HK-2 (cell line): Measurements from ENCODE around the gene APOBEC3G.
"Not testable (repeated sequence)": the region's sequence is repeated elsewhere in the genome, so short reads cannot be mapped to it uniquely, and the experiment has no call there.

Experiments used
- DNase-seq: peaks from one replicate; pipeline ENCODE4 v3.0.0-alpha.2; 2018; ENCODE audit not compliant: unreplicated experiment

The APOBEC3G gene

DNA sequence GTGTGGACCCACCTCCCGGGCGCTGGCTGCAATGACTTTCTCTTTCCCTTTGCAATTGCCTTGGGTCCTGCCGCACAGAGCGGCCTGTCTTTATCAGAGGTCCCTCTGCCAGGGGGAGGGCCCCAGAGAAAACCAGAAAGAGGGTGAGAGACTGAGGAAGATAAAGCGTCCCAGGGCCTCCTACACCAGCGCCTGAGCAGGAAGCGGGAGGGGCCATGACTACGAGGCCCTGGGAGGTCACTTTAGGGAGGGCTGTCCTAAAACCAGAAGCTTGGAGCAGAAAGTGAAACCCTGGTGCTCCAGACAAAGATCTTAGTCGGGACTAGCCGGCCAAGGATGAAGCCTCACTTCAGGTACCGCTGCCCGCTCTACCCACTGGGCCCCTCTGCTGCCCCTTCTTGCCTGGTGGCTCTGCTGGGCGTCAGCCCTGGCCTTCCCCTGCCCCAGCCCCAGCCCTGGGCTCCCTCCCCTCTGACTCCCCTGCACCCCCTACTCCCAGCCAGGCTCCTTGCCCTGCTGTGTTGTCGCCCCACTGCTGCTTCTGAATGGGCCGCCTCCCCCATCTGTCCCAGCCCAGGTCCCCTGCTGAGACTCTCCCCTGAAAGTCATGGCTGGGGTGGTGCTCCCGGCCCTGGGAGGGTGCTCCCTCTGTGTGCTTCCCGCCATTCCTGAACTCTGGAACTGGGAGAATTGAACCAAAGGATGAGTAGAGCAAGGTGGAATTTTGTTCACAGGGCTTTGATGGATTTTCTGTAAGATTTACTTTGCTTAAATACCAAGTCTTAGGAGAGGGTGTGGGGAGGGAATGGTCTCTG lies at the start of gene APOBEC3G:
APOBEC3G (plus strand) TSS at position 250 of the 815 bp plus-strand sequence; CDS start at position 337, 87 bp downstream.
- peak; percentile 11 for DNase-seq

- no peak for DNase-seq
These were observed 49.4 kb upstream of the APOBEC3G start for GRCh38 chr22:39027717-39028116.

DNA sequence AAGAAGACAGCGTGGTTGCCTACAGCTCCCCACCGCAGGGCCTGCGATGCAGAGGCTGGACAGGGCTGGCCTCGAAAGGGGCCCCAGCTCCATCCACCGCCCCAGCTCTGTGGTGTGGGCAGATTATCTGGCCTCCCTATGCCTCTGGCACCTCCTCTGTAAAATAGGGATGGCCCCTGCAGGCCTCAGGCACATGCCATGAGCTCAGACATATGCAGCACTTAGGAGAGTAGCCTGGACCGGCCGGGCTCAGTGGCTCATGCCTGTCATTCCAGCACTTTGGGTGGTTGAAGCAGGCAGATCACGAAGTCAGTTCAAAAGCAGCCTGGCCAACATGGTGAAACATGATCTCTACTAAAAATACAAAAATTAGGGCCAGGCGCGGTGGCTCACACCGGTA lies 48.8 kb upstream of the APOBEC3G start:
- no peak for DNase-seq

GRCh38 chr22:39029227-39029626 lies 47.8 kb upstream of the APOBEC3G start:
- DNase-seq = no peak

DNA sequence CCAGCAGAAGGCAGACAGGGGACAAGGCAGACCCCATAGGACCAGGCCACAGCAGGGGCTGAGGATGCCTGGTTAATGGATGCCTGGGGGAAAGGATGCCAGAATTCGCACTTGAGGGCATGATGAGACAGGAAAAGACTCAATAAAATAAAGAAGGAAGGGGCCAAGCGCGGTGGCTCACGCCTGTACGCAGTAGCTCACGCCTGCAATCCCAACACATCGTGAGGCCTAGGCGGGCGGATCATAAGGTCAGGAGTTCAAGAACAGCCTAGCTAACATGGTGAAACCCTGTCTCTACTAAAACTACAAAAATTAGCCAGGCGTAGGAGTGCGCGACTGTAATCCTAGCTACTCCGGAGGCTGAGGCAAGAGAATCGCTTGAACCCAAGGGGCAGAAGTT lies 46.4 kb upstream of the APOBEC3G start:
- DNase-seq = no peak

DNA sequence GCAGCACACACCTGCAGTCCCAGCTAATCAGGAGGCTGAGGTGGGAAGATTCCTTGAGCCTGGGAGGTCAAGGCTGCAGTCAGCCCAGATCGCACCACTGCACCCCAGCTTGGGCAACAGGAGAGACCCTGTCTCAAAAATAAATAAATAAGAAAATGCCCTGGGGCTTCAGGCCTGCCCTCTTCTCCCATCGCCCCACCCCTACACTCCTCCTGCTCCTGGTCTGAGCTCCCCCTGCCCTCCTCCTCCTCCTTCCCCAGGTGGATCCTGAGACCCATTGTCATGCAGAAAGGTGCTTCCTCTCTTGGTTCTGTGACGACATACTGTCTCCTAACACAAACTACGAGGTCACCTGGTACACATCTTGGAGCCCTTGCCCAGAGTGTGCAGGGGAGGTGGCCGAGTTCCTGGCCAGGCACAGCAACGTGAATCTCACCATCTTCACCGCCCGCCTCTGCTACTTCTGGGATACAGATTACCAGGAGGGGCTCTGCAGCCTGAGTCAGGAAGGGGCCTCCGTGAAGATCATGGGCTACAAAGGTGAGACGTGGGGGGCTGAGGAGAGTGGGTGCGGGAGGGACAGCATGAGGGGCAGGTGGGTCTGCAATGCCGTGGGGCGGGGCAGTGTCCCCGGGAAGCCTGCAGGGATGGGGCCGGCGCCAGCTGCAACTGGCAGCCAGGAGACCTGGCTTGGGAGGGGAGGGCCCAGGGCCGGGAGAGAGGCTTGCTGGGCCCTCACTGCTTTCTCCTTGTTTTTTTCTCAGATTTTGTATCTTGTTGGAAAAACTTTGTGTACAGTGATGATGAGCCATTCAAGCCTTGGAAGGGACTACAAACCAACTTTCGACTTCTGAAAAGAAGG lies 45.4 kb upstream of the APOBEC3G start:
- not testable (repeated sequence) for DNase-seq

GRCh38 chr22:39037071-39037470 lies 40.0 kb upstream of the APOBEC3G start:
- DNase-seq = not testable (repeated sequence)

- no peak for DNase-seq
These were observed 37.6 kb upstream of the APOBEC3G start for GRCh38 chr22:39039306-39040126.

DNA sequence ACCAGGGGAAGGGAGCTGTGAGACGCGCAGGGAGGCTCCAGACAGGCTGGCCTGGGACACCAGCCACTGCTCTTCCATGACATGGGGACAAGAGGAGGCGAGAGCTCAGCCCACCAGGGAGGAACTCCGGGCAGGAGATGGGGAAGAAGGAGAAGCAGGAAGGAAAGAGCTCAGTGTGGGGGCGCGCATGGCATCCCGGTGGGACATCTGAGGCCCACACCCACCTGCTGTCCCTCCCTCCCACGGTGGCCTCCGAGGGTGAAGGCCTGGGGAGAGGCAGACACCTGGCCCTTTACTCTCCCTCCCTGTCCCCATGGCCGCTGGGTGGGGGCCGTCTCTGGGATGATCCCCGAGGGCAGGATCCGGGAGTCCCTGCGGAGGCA lies 36.9 kb upstream of the APOBEC3G start:
- not testable (repeated sequence) for DNase-seq

DNA sequence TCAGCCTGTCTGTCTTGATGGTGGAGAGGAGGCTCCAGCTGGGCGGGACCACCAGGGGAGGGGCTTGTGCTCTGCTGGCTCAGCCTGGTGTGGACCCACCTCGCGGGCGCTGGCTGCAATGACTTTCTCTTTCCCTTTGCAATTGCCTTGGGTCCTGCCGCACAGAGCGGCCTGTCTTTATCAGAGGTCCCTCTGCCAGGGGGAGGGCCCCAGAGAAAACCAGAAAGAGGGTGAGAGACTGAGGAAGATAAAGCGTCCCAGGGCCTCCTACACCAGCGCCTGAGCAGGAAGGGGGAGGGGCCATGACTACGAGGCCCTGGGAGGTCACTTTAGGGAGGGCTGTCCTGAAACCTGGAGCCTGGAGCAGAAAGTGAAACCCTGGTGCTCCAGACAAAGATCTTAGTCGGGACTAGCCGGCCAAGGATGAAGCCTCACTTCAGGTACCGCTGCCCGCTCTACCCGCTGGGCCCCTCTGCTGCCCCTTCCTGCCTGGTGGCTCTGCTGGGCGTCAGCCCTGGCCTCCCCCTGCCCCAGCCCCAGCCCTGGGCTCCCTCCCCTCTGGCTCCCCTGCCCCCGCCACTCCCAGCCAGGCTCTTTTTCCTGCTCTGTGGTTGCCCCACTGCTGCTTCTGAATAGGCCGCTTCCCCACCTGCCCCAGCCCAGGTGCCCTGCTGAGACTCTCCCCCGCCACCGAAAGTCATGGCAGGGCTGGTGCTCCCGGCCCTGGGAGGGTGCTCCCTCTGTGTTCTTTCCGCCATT lies 36.4 kb upstream of the APOBEC3G start, which contains the start of gene APOBEC3F:
APOBEC3F (plus strand) TSS at position 327 of the 759 bp plus-strand sequence; CDS start at position 424, 97 bp downstream.
- DNase-seq = peak; percentile 33

DNA sequence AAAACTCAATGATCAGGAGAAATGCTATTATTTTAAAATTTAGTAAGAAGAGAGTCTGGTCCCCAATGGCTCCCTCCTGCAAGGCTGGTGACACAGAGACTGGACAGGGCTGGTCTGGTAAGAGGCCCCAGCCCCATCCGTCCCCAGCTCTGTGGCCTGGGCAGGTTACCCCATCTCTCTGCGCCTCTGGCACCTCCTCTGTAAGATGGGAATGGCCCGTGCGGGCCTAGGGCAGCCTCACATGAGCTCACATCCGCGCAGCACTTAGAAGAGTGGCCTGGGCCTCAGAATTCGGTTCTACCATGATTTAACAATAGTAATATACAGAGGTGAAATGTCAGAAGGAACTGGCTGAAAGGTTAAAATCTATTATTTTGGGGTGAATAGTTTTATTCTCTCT lies 35.2 kb upstream of the APOBEC3G start:
- DNase-seq = no peak

- not testable (repeated sequence) for DNase-seq
These were observed 34.0 kb upstream of the APOBEC3G start for GRCh38 chr22:39043063-39043462.

GRCh38 chr22:39045136-39045535 lies 31.9 kb upstream of the APOBEC3G start:
- DNase-seq = not testable (repeated sequence)

DNA sequence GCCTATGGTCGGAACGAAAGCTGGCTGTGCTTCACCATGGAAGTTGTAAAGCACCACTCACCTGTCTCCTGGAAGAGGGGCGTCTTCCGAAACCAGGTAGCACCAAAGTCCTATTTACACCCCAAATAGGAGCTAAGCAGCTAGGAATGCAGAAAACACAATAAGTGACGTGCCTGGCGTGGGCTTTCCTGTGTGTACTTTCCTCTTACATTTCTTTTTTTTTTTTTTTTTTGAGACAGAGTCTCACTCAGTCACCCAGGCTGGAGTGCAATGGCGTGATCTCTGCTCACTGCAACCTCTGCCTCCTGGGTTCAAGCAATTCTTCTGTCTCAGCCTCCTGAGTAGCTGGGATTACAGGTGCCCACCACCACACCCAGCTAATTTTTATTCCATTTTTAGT lies 27.6 kb upstream of the APOBEC3G start:
- DNase-seq = not testable (repeated sequence)

- DNase-seq = not testable (repeated sequence)
These were observed 25.1 kb upstream of the APOBEC3G start for GRCh38 chr22:39051844-39052495.

DNA sequence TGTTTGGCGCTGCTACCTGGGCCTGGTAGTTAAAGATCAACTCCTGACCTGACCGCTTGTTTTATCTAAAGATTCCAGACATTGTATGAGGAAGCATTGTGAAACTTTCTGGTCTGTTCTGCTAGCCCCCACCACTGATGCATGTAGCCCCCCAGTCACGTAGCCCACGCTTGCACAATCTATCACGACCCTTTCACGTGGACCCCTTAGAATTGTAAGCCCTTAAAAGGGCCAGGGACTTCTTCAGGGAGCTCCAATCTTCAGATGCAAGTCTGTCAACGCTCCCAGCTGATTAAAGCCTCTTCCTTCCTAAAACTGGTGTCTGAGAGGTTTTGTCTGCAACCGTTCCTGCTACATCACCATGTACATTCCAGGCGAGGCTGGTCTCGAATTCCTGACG lies 21.4 kb upstream of the APOBEC3G start:
- no peak for DNase-seq

GRCh38 chr22:39061290-39061689 lies 15.8 kb upstream of the APOBEC3G start:
- DNase-seq = not testable (repeated sequence)

GRCh38 chr22:39061951-39062350 lies 15.1 kb upstream of the APOBEC3G start:
- not testable (repeated sequence) for DNase-seq

GRCh38 chr22:39063904-39064303 lies 13.2 kb upstream of the APOBEC3G start:
- not testable (repeated sequence) for DNase-seq
